SK-N-SH (cell line): Measurements from ENCODE around the gene MEX3A. TPM values are rescaled to one million over a fixed set of nuclear protein-coding genes. Genes with fewer than 3 reads are reported as not detected.

Experiments
- CTCF ChIA-PET: fragments of 300-600, 350-600 bp; formaldehyde crosslinking; extraction: SDS; loops from one replicate; lab custom pipeline; 2021; lab: Yijun Ruan, JAX
- POLR2A ChIA-PET: fragments of 350-600 bp; sonication (Branson Sonifier 250); formaldehyde crosslinking; extraction: SDS; loops from one replicate; lab custom pipeline; 2020; ENCODE audit warnings: antibody characterized with exemption, inconsistent platforms; lab: Yijun Ruan, JAX
- DNase-seq: peaks from one replicate; pipeline ENCODE4 v3.0.0; 2012
- H2AFZ ChIP-seq: fragments of 200-600 bp; sonication (generic); 2 replicates; pipeline ENCODE4 v1.8.1; 2016; ENCODE audit warnings: antibody characterized with exemption, mild to moderate bottlenecking, low read depth
- H3F3A ChIP-seq: fragments of 200-600 bp; sonication (generic); replicated peaks from 2 replicates; pipeline ENCODE3; 2016; ENCODE audit warnings: antibody characterized with exemption, mild to moderate bottlenecking; ENCODE audit not compliant: insufficient read depth
- H3K27ac ChIP-seq, 2 experiments: fragments of 200-500 bp in 1 of 2; fragments of 200-600 bp in 1 of 2; sonication (Bioruptor generic) in 1 of 2; sonication (generic), shearing (Covaris generic) in 1 of 2; 2 replicates each; pipeline versions ENCODE4 v1.5.1 to v1.6.1; 2014 to 2016; ENCODE audit warnings: low read depth in 2 of 2, inconsistent platforms in 1 of 2, low read length in 1 of 2, mild to moderate bottlenecking in 1 of 2, mixed read lengths in 1 of 2
- H3K27me3 ChIP-seq: fragments of 200-600 bp; sonication (generic), shearing (Covaris generic); 2 replicates; pipeline ENCODE4 v1.6.1; 2016; ENCODE audit warnings: mixed run types; ENCODE audit not compliant: insufficient read depth
- H3K36me3 ChIP-seq, 2 experiments: fragments of 200-500 bp in 1 of 2; fragments of 200-600 bp in 1 of 2; sonication (Bioruptor generic) in 1 of 2; sonication (generic) in 1 of 2; replicated peaks in 1 of 2; 2 replicates each; pipeline versions ENCODE3 to v1.5.1; 2014 to 2016; ENCODE audit warnings: low read length in 1 of 2, mild to moderate bottlenecking in 1 of 2; ENCODE audit not compliant: insufficient read depth in 2 of 2, control insufficient read depth in 1 of 2
- H3K4me1 ChIP-seq, 2 experiments: fragments of 200-500 bp in 1 of 2; fragments of 200-600 bp in 1 of 2; sonication (Bioruptor generic) in 1 of 2; sonication (generic), shearing (Covaris generic) in 1 of 2; 2 replicates each; pipeline versions ENCODE4 v1.5.1 to v1.6.1; 2014 to 2016; ENCODE audit warnings: low read depth in 1 of 2, low read length in 1 of 2, mixed run types in 1 of 2; ENCODE audit not compliant: insufficient read depth in 2 of 2, control insufficient read depth in 1 of 2
- H3K4me2 ChIP-seq: fragments of 200-600 bp; sonication (generic), shearing (Covaris generic); 2 replicates; pipeline ENCODE4 v1.6.1; 2017; ENCODE audit warnings: mixed run types
- H3K4me3 ChIP-seq, 2 experiments: fragments of 200-500 bp in 1 of 2; fragments of 200-600 bp in 1 of 2; sonication (Bioruptor generic) in 1 of 2; sonication (generic), shearing (Covaris generic) in 1 of 2; 2 replicates each; pipeline versions ENCODE4 v1.5.1 to v1.8.1; 2014 to 2016; ENCODE audit warnings: low read depth in 2 of 2, inconsistent platforms in 1 of 2, low read length in 1 of 2, mild to moderate bottlenecking in 1 of 2, mixed read lengths in 1 of 2, moderate library complexity in 1 of 2
- H3K79me2 ChIP-seq: fragments of 200-600 bp; sonication (generic); 2 replicates; pipeline ENCODE4 v1.8.1; 2017; ENCODE audit warnings: mild to moderate bottlenecking; ENCODE audit not compliant: insufficient read depth
- H3K9ac ChIP-seq: fragments of 200-600 bp; sonication (generic); 2 replicates; pipeline ENCODE4 v1.6.1; 2017; ENCODE audit warnings: mixed run types
- H3K9me2 ChIP-seq: fragments of 200-600 bp; sonication (generic); 2 replicates; pipeline ENCODE4 v1.6.1; 2017; ENCODE audit warnings: mixed run types
- H3K9me3 ChIP-seq: fragments of 200-600 bp; sonication (generic); 2 replicates; pipeline ENCODE4 v1.6.1; 2017; ENCODE audit warnings: mixed run types, mild to moderate bottlenecking, moderate library complexity
- H4K20me1 ChIP-seq: fragments of 200-600 bp; sonication (generic); 2 replicates; pipeline ENCODE4 v1.6.1; 2017; ENCODE audit warnings: mild to moderate bottlenecking, mixed run types; ENCODE audit not compliant: insufficient read depth
- EP300 ChIP-seq, 2 experiments: IDR thresholded peaks; 2 replicates each; pipeline versions ENCODE4 v1.4.0 to v1.6.1; 2012; ENCODE audit warnings: borderline replicate concordance in 1 of 2, low read depth in 1 of 2, low read length in 1 of 2
- FOSL2 ChIP-seq: IDR thresholded peaks from 2 replicates; pipeline ENCODE4 v1.4.0; 2012; ENCODE audit warnings: low read depth, mild to moderate bottlenecking, moderate library complexity, borderline replicate concordance
- FOXJ3 ChIP-seq: sonication (generic); formaldehyde crosslinking; IDR thresholded peaks from 2 replicates; pipeline ENCODE4 v1.5.1; 2020; ENCODE audit warnings: mild to moderate bottlenecking, missing genetic modification reagents
- GABPA ChIP-seq: IDR thresholded peaks from 2 replicates; pipeline ENCODE4 v1.4.0; 2012; ENCODE audit warnings: low read depth, mild to moderate bottlenecking
- IRF3 ChIP-seq: fragments of 150-350 bp; IDR thresholded peaks from 2 replicates; pipeline ENCODE4 v1.6.1; 2016; ENCODE audit warnings: mild to moderate bottlenecking, low read depth, low read length
- MEF2A ChIP-seq: IDR thresholded peaks from 2 replicates; pipeline ENCODE4 v1.4.0; 2012; ENCODE audit warnings: low read depth, borderline replicate concordance
- MXI1 ChIP-seq: IDR thresholded peaks from 2 replicates; pipeline ENCODE4 v1.6.1; 2012; ENCODE audit warnings: mild to moderate bottlenecking, low read depth, low read length, improper control_type of control experiment
- NFIC ChIP-seq: IDR thresholded peaks from 2 replicates; pipeline ENCODE4 v1.4.0; 2012; ENCODE audit warnings: borderline replicate concordance
- POLR2AphosphoS5 ChIP-seq: IDR thresholded peaks from 2 replicates; pipeline ENCODE4 v1.6.1; 2012; ENCODE audit warnings: low read depth, low read length
- RAD21 ChIP-seq: IDR thresholded peaks from 2 replicates; pipeline ENCODE4 v1.6.1; 2012; ENCODE audit warnings: mild to moderate bottlenecking, low read length
- REST ChIP-seq: IDR thresholded peaks from 2 replicates; pipeline ENCODE4 v1.6.1; 2012; ENCODE audit warnings: mild to moderate bottlenecking, low read depth, low read length, moderate library complexity
- RFX5 ChIP-seq: IDR thresholded peaks from 2 replicates; pipeline ENCODE4 v1.6.1; 2012; ENCODE audit warnings: mild to moderate bottlenecking, improper control_type of control experiment, low read length
- RXRA ChIP-seq: IDR thresholded peaks from 2 replicates; pipeline ENCODE4 v1.4.0; 2012; ENCODE audit warnings: low read depth, mild to moderate bottlenecking, borderline replicate concordance
- TCF12 ChIP-seq: IDR thresholded peaks from 2 replicates; pipeline ENCODE4 v1.4.0; 2012
- whole genome bisulfite sequencing: methylation state at CpG from one replicate; pipeline ENCODE4 v1.1.6; 2017; ENCODE audit warnings: low lambda C conversion rate; 5-methylcytosine and 5-hydroxymethylcytosine counted together
- polyA plus RNA-seq, 3 experiments: library from polyadenylated mRNA; depleted of rRNA; stranded (reverse); fragments of >200 nt; gene quantifications; 2 replicates each; pipeline ENCODE4 v1.2.3, GENCODE V29; 2012
- TF ChIP-seq, protein P1 (sequence below): fragments of 150-350 bp; IDR thresholded peaks from 2 replicates; pipeline ENCODE4 v1.6.1; 2017; ENCODE audit warnings: antibody characterized with exemption, low read length, low read depth, borderline replicate concordance
- TF ChIP-seq, protein P2 (sequence below): fragments of 200-600 bp; sonication (generic); IDR thresholded peaks from 2 replicates; pipeline ENCODE4 v1.6.1; 2017; ENCODE audit warnings: antibody characterized with exemption, mild to moderate bottlenecking, moderate library complexity

Gene MEX3A
- polyA plus RNA-seq, 1 of the 3 experiments (the other 2 are of a cell fraction), result 16.2 TPM

- TF ChIP-seq POLR2AphosphoS5 (no peak), MXI1 (0 out of 2 replicates have a peak, but pooled peaks have one; percentile 19), NFIC (peak; percentile 64), REST (no peak), TCF12 (no peak), IRF3 (no peak), FOSL2 (no peak), RXRA (no peak), RFX5 (peak; percentile 79), RAD21 (no peak), EP300 (IDR thresholded peaks at IDR 0.05; ENCODE audit: borderline replicate concordance in 1 of 2, low read depth in 1 of 2, low read length in 1 of 2) (no peak), FOXJ3 (CRISPR knock-in tag) (no peak), MEF2A (no peak), GABPA (no peak)
- TF ChIP-seq, protein P1, sequence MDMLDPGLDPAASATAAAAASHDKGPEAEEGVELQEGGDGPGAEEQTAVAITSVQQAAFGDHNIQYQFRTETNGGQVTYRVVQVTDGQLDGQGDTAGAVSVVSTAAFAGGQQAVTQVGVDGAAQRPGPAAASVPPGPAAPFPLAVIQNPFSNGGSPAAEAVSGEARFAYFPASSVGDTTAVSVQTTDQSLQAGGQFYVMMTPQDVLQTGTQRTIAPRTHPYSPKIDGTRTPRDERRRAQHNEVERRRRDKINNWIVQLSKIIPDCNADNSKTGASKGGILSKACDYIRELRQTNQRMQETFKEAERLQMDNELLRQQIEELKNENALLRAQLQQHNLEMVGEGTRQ, result no peak
- TF ChIP-seq, protein P2, sequence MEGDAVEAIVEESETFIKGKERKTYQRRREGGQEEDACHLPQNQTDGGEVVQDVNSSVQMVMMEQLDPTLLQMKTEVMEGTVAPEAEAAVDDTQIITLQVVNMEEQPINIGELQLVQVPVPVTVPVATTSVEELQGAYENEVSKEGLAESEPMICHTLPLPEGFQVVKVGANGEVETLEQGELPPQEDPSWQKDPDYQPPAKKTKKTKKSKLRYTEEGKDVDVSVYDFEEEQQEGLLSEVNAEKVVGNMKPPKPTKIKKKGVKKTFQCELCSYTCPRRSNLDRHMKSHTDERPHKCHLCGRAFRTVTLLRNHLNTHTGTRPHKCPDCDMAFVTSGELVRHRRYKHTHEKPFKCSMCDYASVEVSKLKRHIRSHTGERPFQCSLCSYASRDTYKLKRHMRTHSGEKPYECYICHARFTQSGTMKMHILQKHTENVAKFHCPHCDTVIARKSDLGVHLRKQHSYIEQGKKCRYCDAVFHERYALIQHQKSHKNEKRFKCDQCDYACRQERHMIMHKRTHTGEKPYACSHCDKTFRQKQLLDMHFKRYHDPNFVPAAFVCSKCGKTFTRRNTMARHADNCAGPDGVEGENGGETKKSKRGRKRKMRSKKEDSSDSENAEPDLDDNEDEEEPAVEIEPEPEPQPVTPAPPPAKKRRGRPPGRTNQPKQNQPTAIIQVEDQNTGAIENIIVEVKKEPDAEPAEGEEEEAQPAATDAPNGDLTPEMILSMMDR, result no peak
- peak; percentile 81 for DNase-seq
- Histone ChIP-seq H3K27me3 (no peaks in the 10 kb centered on the region), H3K79me2 (peaks cover 40% of the 10 kb centered on the region), H3K9me2 (no peaks in the 10 kb centered on the region), H3K36me3 (no peaks in the 10 kb centered on the region), H3K9ac (peak overlapping the region; percentile 89), H3K4me3 (no peak overlapping the region), H3K4me2 (peak overlapping the region; percentile 73), H3K4me1 (peaks cover 58 to 63% of the 10 kb centered on the region in 2 experiments), H3F3A (peaks cover 51% of the 10 kb centered on the region), H3K27ac (peak overlapping the region; percentile 77 to 99), H4K20me1 (no peaks in the 10 kb centered on the region), H3K9me3 (no peaks in the 10 kb centered on the region), H2AFZ (no peak overlapping the region)
- 58% methylated on average over 9 of the region's 15 CpGs for WGBS
- ChIA-PET CTCF (interaction anchor here (1.4 to 29.6 kb wide), 4 partner anchors 8 to 121 kb away, joined by 4 to 1559 read pairs (median 45); partner anchors contain the start of gene LMNA), POLR2A (interaction anchor here (0.8 to 1.6 kb wide), 2 partner anchors 9 to 19 kb away, joined by 3 to 8 read pairs; partner anchors contain the start of gene LMNA)
Observed at GRCh38 chr1:156104065-156104810, 22.0 kb upstream of the MEX3A start.
